Right lobe of liver (tissue), 6 donors: ENCODE results near the gene DNAJC11. TPM values are rescaled to one million over a fixed set of nuclear protein-coding genes. Genes with fewer than 3 reads are reported as not detected.
"Not testable (repeated sequence)": the region's sequence is repeated elsewhere in the genome, so short reads cannot be mapped to it uniquely, and the experiment has no call there.

Experiments used
- ATAC-seq, 4 donors: fragments of 200-7000 bp; cut with Tn5 transposase; one replicate each; pipeline ENCODE4 v1.9.1; 2020; ENCODE audit warnings: mild to moderate bottlenecking in 4 of 4, moderate library complexity in 4 of 4
- DNase-seq, 3 donors: peaks; one replicate each; pipeline ENCODE4 v3.0.0-alpha.2; 2020
- H3K27ac ChIP-seq, 3 donors: fragments of 200-600 bp; one replicate each; pipeline ENCODE4 v1.8.0; 2022
- H3K27me3 ChIP-seq, 2 donors: fragments of 200-600 bp; one replicate each; pipeline ENCODE4 v1.8.0; 2022
- H3K36me3 ChIP-seq, 4 donors: fragments of 200-600 bp; sonication (generic) in 1 of 4; one replicate each; pipeline versions ENCODE4 v1.5.1 to v1.8.0; 2017 to 2022; ENCODE audit warnings: control low read depth in 1 of 4
- H3K4me1 ChIP-seq, 4 donors: fragments of 200-600 bp; sonication (generic) in 1 of 4; one replicate each; pipeline versions ENCODE4 v1.5.1 to v1.8.0; 2017 to 2022; ENCODE audit warnings: control low read depth in 1 of 4
- H3K4me3 ChIP-seq, 3 donors: fragments of 200-600 bp; one replicate each; pipeline ENCODE4 v1.8.0; 2022
- H3K9me3 ChIP-seq, 4 donors: fragments of 200-600 bp; sonication (generic) in 1 of 4; one replicate each; pipeline versions ENCODE4 v1.5.1 to v1.8.0; 2017 to 2022; ENCODE audit warnings: control low read depth in 1 of 4
- POLR2A ChIP-seq: fragments of 450-650 bp; IDR thresholded peaks from one replicate; pipeline ENCODE4 v1.6.1; 2017; ENCODE audit warnings: antibody characterized with exemption, mild to moderate bottlenecking
- WGBS: methylation state at CpG from one replicate; pipeline ENCODE4 v1.1.6; 2018; ENCODE audit warnings: low coverage, low lambda C conversion rate; ENCODE audit not compliant: insufficient coverage; ENCODE audit errors: missing lambda C conversion rate; 5-methylcytosine and 5-hydroxymethylcytosine counted together
- intact Hi-C, 2 donors: fragments of 100-400 bp; cut with DNase I; formaldehyde crosslinking; loops; one replicate each; pipeline versions ENCODE4 v1.11.2 to v1.14.1; 2022
- total RNA-seq, 6 experiments: library from RNA; depleted of rRNA in 2 of 6; stranded (reverse); fragments of >200 nt in 2 of 6; fragmentation: NEBNext Ultra II Directional in 3 of 6; extraction: Animal tissue kit (Norgen Biotek cat#: 25700) in 3 of 6; gene quantifications; one replicate each; pipeline versions ENCODE4 v1.1.0 to v1.2.4, GENCODE V29; 2016 to 2023
- TF ChIP-seq, protein P1 (sequence below), 4 donors: fragments of 200-600 bp in 3 of 4; fragments of 450-650 bp in 1 of 4; IDR thresholded peaks; one replicate each; pipeline versions ENCODE4 v1.5.1 to v1.8.0; 2016 to 2022; ENCODE audit warnings: antibody characterized with exemption in 4 of 4, mild to moderate bottlenecking in 2 of 4
- donor health status: DM: no; HTN: yes; CAD: no.
- donor health status: DM: no; HTN: no; CAD: no.
- donor health status: DM: no; HTN: no; CAD: no.
- donor health status: DM: no; HTN: yes; CAD: no.
- donor health status: DM: no; HTN: yes; CAD: no.

DNAJC11 gene
- total RNA-seq, 6 experiments from 2014 or later, result 24.9 to 36.0 (median 28.6) TPM

DNA sequence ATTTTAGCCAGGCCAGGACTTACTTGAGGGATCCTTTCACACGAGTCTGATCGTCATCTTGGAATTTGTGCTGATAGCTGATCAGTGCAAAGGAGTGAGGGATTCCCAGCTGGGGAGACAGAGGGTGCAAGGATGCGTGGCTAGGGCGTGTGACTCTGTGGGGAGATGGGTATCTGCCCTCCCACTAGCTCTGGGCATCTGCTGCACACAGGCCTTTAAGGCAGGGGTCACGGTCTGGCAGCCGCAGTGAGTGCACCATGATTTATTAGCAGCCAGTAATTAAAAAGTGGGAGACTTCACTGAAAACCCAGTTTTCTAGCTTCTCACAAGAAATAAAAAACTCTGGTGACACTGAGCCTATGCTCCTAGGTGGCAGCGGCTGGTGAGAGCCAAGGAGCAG, 56.6 kb downstream of the DNAJC11 start:
- Histone ChIP-seq H3K27ac (no peak overlapping the region), H3K9me3 (no peaks in the 10 kb centered on the region), H3K4me3 (no peak overlapping the region), H3K36me3 (peaks cover 0 to 26% (median under 1%) of the 10 kb centered on the region in 4 donors), H3K4me1 (no peaks in the 10 kb centered on the region), H3K27me3 (no peaks in the 10 kb centered on the region)
- ATAC-seq (no peak), DNase-seq (no peak)
- intact Hi-C loops, result loop anchor here in 1 of 2 donors (5.0 kb wide), 1 partner anchor 163 kb away; no protein-coding TSS in a partner anchor
- no CpG with 5 or more reads among the region's 7 CpGs for WGBS
- TF ChIP-seq POLR2A, result no peak
- TF ChIP-seq, protein P1, sequence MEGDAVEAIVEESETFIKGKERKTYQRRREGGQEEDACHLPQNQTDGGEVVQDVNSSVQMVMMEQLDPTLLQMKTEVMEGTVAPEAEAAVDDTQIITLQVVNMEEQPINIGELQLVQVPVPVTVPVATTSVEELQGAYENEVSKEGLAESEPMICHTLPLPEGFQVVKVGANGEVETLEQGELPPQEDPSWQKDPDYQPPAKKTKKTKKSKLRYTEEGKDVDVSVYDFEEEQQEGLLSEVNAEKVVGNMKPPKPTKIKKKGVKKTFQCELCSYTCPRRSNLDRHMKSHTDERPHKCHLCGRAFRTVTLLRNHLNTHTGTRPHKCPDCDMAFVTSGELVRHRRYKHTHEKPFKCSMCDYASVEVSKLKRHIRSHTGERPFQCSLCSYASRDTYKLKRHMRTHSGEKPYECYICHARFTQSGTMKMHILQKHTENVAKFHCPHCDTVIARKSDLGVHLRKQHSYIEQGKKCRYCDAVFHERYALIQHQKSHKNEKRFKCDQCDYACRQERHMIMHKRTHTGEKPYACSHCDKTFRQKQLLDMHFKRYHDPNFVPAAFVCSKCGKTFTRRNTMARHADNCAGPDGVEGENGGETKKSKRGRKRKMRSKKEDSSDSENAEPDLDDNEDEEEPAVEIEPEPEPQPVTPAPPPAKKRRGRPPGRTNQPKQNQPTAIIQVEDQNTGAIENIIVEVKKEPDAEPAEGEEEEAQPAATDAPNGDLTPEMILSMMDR (IDR thresholded peaks at IDR 0.05), result no peak

DNA sequence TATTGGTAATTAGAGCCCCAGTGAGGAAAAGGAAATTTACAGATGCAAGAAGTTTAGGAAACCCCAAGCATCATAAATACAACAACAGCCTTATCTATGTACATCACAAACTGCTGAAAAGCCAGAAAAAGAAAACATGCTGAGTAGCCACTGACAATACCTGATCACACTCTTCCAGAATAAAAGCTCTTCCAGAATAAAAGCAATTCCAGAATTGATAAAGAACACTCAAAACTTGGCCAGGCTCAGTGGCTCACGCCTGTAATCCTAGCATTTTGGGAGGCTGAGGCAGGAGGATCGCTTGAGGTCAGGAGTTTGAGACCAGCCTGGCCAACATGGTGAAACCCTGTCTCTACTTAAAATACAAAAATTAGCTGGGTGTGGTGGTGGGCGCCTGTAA, 60.7 kb downstream of the DNAJC11 start:
- H3K4me3 ChIP-seq, intact Hi-C loops, H3K4me1 ChIP-seq, H3K9me3 ChIP-seq, H3K27me3 ChIP-seq, DNase-seq, H3K27ac ChIP-seq, ATAC-seq: not testable (repeated sequence)
- peaks cover 0 to 55% (median 9%) of the 10 kb centered on the region in 4 donors for H3K36me3 ChIP-seq
- WGBS, result 100% methylated on average over 2 of the region's 3 CpGs

DNA sequence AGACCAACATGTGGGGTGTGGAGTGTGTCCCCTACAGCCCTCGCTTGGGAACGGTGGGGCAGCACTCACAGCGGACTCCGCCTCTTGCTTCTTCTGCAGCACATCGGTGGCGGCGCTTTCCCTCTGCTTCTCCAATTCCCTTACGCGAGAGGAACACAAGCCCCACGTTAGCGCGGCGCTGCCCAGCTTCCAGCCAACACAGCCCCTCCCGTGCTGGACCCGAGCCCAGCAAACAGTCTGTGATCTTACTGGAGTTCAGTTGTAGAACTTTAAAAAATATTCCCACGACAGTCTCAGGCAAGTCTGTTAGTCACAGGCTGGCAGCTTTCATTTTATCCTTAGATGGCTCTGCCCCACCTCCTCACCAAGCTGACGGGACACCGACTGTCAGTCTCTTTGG, 63.4 kb downstream of the DNAJC11 start:
- Histone ChIP-seq H3K9me3 (no peaks in the 10 kb centered on the region), H3K27ac (no peak overlapping the region), H3K36me3 (peaks cover 0 to 58% (median 10%) of the 10 kb centered on the region in 4 donors), H3K4me1 (no peaks in the 10 kb centered on the region), H3K4me3 (no peak overlapping the region), H3K27me3 (no peaks in the 10 kb centered on the region)
- ATAC-seq, result no peak
- DNase-seq, result peak in 1 of 3 donors; percentile 39
- intact Hi-C loops, result loop anchor here in 1 of 2 donors (10.0 kb wide), 1 partner anchor 153 kb away; no protein-coding TSS in a partner anchor
- WGBS, result 59% methylated on average over 6 of the region's 18 CpGs
- TF ChIP-seq, protein P1 (IDR thresholded peaks at IDR 0.05), result no peak
- TF ChIP-seq POLR2A, result no peak

DNA sequence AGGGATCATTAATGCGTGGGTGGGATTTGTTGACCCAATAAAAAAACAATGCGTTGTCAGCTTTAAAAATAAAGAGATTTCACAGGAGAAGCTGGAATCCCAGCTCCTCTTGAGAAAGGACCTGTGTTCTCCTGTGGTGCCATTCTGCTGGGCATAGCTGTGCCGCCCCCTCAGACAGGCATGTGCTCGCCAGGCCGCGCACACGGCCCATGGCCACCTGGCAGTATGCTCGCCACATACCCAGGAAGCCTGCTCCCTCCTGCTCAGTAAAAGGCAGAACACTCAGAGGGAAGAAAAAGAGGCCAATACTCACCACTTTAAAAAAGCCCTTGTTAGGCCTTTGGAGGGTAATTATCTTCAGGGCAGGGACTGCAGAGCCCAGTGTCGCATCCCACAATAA, 63.8 kb downstream of the DNAJC11 start:
- DNase-seq, result no peak
- TF ChIP-seq, protein P1 (IDR thresholded peaks at IDR 0.05), result no peak
- TF ChIP-seq POLR2A, result no peak
- ATAC-seq, result no peak
- intact Hi-C loops, result loop anchor here in 1 of 2 donors (10.0 kb wide), 1 partner anchor 153 kb away; no protein-coding TSS in a partner anchor
- peaks cover 0 to 63% (median 10%) of the 10 kb centered on the region in 4 donors for H3K36me3 ChIP-seq
- H3K4me3 ChIP-seq, result no peak overlapping the region
- H3K4me1 ChIP-seq, result no peaks in the 10 kb centered on the region
- no peak overlapping the region for H3K27ac ChIP-seq
- H3K27me3 ChIP-seq, result no peaks in the 10 kb centered on the region
- no peaks in the 10 kb centered on the region for H3K9me3 ChIP-seq
- WGBS, result 69% methylated on average over 3 of the region's 9 CpGs

DNA sequence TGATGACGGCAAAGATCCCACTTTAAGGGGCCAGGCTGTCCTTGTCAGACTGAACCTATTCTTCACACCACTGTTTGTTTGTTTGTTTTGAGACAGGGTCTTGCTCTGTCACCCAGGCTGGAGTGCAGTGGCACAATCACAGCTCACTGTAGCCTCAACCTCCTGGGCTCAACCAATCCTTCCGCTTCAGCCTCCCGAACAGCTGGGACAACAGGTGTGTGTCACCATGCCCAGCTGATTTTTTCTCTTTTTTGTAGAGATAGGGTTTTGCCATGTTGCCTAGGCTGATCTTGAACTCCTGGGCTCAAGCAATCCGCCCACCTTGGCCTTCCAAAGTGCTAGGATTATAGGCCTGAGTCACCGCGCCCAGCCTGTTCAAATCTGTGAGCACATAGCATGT, 64.8 kb downstream of the DNAJC11 start:
- not testable (repeated sequence) for H3K4me3 ChIP-seq, H3K9me3 ChIP-seq, ATAC-seq, H3K27ac ChIP-seq, H3K4me1 ChIP-seq, DNase-seq, H3K27me3 ChIP-seq
- no CpG with 5 or more reads among the region's 6 CpGs for WGBS
- peaks cover 0 to 68% (median 10%) of the 10 kb centered on the region in 4 donors for H3K36me3 ChIP-seq
- intact Hi-C loops, result loop anchor here in 1 of 2 donors (10.0 kb wide), 1 partner anchor 152 kb away; no protein-coding TSS in a partner anchor
